DLD1 (cell line): Measurements from ENCODE around the gene RPL5.

ENCODE experiments used
- in situ Hi-C: cut with HindIII; loops from 2 replicates; pipeline ENCODE4 v1.10.0; 2017; ENCODE audit warnings: low sequenced_read_pairs

The RPL5 gene

GRCh38 chr1:92853299-92853698 is 21.5 kb downstream of the RPL5 start:
- in situ Hi-C loops, result no loop called here

GRCh38 chr1:92854101-92854785 is 22.4 kb downstream of the RPL5 start:
- in situ Hi-C loops, result no loop called here

GRCh38 chr1:92855236-92855635 is 23.4 kb downstream of the RPL5 start:
- in situ Hi-C loops, result no loop called here

GRCh38 chr1:92857817-92858216 is 26.0 kb downstream of the RPL5 start:
- in situ Hi-C loops, result no loop called here

GRCh38 chr1:92858564-92859399 is 26.9 kb downstream of the RPL5 start:
- in situ Hi-C loops, result no loop called here

GRCh38 chr1:92859400-92860039 is 27.7 kb downstream of the RPL5 start:
- in situ Hi-C loops, result no loop called here

- in situ Hi-C loops, result no loop called here
Observed at GRCh38 chr1:92862605-92863004, 30.8 kb downstream of the RPL5 start.

GRCh38 chr1:92864131-92864530 is 32.3 kb downstream of the RPL5 start:
- in situ Hi-C loops, result no loop called here

- in situ Hi-C loops, result no loop called here
Observed at GRCh38 chr1:92870591-92870990, 38.8 kb downstream of the RPL5 start.

GRCh38 chr1:92872719-92873118 is 40.9 kb downstream of the RPL5 start:
- in situ Hi-C loops, result no loop called here

- in situ Hi-C loops, result no loop called here
Observed at GRCh38 chr1:92874987-92875386, 43.1 kb downstream of the RPL5 start.

- in situ Hi-C loops, result no loop called here
Observed at GRCh38 chr1:92876351-92876750, 44.5 kb downstream of the RPL5 start.

- in situ Hi-C loops, result no loop called here
Observed at GRCh38 chr1:92877081-92877711, 45.4 kb downstream of the RPL5 start.

GRCh38 chr1:92877792-92878191 is 46.0 kb downstream of the RPL5 start:
- in situ Hi-C loops, result no loop called here

- in situ Hi-C loops, result no loop called here
Observed at GRCh38 chr1:92879316-92879968, 47.6 kb downstream of the RPL5 start.

GRCh38 chr1:92881391-92881790 is 49.6 kb downstream of the RPL5 start:
- in situ Hi-C loops, result no loop called here

- in situ Hi-C loops, result no loop called here
Observed at GRCh38 chr1:92882819-92883218, 51.0 kb downstream of the RPL5 start.

GRCh38 chr1:92883297-92883696 is 51.5 kb downstream of the RPL5 start:
- in situ Hi-C loops, result no loop called here

GRCh38 chr1:92884195-92884594 is 52.4 kb downstream of the RPL5 start:
- in situ Hi-C loops, result no loop called here

- in situ Hi-C loops, result no loop called here
Observed at GRCh38 chr1:92886886-92887419, 55.1 kb downstream of the RPL5 start.

- in situ Hi-C loops, result no loop called here
Observed at GRCh38 chr1:92887465-92887864, 55.6 kb downstream of the RPL5 start.
